Liver (tissue), 9 donors: ENCODE measurements around the gene ONECUT1. TPM values are rescaled to one million over a fixed set of nuclear protein-coding genes. Genes with fewer than 3 reads are reported as not detected.
A peak's percentile ranks its signal among the peaks of the same experiment; 100 is the strongest.

Source experiments
- DNase-seq: peaks from one replicate; pipeline ENCODE4 v3.0.0-alpha.2; 2017; ENCODE audit warnings: low spot score
- H3K27ac ChIP-seq, 2 donors: one replicate each; pipeline ENCODE4 v1.7.0; 2013; ENCODE audit warnings: inconsistent platforms in 2 of 2, low read length in 2 of 2, control low read depth in 1 of 2, low read depth in 1 of 2, mild to moderate bottlenecking in 1 of 2
- H3K27me3 ChIP-seq, 4 donors: one replicate each; pipeline versions ENCODE4 v1.6.1 to v1.7.0; 2013; ENCODE audit warnings: low read length in 3 of 4, inconsistent platforms in 1 of 4, mild to moderate bottlenecking in 1 of 4, moderate library complexity in 1 of 4; ENCODE audit not compliant: control insufficient read depth in 4 of 4, insufficient read depth in 4 of 4
- H3K36me3 ChIP-seq, 4 donors: one replicate each; pipeline versions ENCODE4 v1.6.1 to v1.7.0; 2013; ENCODE audit warnings: low read length in 3 of 4, mild to moderate bottlenecking in 3 of 4, low read depth in 1 of 4, moderate library complexity in 1 of 4; ENCODE audit not compliant: control insufficient read depth in 4 of 4, insufficient read depth in 3 of 4
- H3K4me1 ChIP-seq, 4 donors: one replicate each; pipeline versions ENCODE4 v1.6.1 to v1.7.0; 2013; ENCODE audit warnings: low read length in 3 of 4, mild to moderate bottlenecking in 3 of 4, moderate library complexity in 1 of 4; ENCODE audit not compliant: control insufficient read depth in 4 of 4, insufficient read depth in 4 of 4
- H3K4me3 ChIP-seq, 3 donors: one replicate each; pipeline versions ENCODE4 v1.6.1 to v1.7.0; 2013; ENCODE audit warnings: low read length in 3 of 3, control low read depth in 1 of 3, low read depth in 1 of 3, mild to moderate bottlenecking in 1 of 3
- H3K9ac ChIP-seq, 2 donors: one replicate each; pipeline ENCODE4 v1.7.0; 2013; ENCODE audit warnings: low read length in 2 of 2, mild to moderate bottlenecking in 2 of 2, moderate library complexity in 2 of 2, control low read depth in 1 of 2, low read depth in 1 of 2
- H3K9me3 ChIP-seq, 4 donors: one replicate each; pipeline versions ENCODE4 v1.6.1 to v1.7.0; 2013; ENCODE audit warnings: low read length in 3 of 4; ENCODE audit not compliant: control insufficient read depth in 4 of 4
- ATF3 ChIP-seq: IDR thresholded peaks from 2 replicates; pipeline ENCODE4 v1.6.1; 2016; ENCODE audit warnings: antibody characterized with exemption
- CTCF ChIP-seq: fragments of 150-350 bp; IDR thresholded peaks from 2 replicates; pipeline ENCODE4 v1.5.1; 2017; ENCODE audit warnings: improper control_type of control experiment, low read depth, low read length; ENCODE audit not compliant: missing input control
- EGR1 ChIP-seq, 2 donors: IDR thresholded peaks; 2 replicates each; pipeline ENCODE4 v1.6.1; 2016 to 2018; ENCODE audit warnings: antibody characterized with exemption in 2 of 2, low read depth in 2 of 2
- FOXA1 ChIP-seq: IDR thresholded peaks from 2 replicates; pipeline ENCODE4 v1.6.1; 2016; ENCODE audit warnings: antibody characterized with exemption
- FOXA2 ChIP-seq: IDR thresholded peaks from 2 replicates; pipeline ENCODE4 v1.6.1; 2016; ENCODE audit warnings: antibody characterized with exemption
- HNF4G ChIP-seq: IDR thresholded peaks from 2 replicates; pipeline ENCODE4 v1.6.1; 2016; ENCODE audit warnings: antibody characterized with exemption
- JUND ChIP-seq, 2 donors: IDR thresholded peaks; 2 replicates each; pipeline ENCODE4 v1.6.1; 2016; ENCODE audit warnings: antibody characterized with exemption in 2 of 2
- NR2F2 ChIP-seq: IDR thresholded peaks from 2 replicates; pipeline ENCODE4 v1.6.1; 2016; ENCODE audit warnings: antibody characterized with exemption
- RAD21 ChIP-seq, 2 donors: IDR thresholded peaks; 2 replicates each; pipeline ENCODE4 v1.6.1; 2016; ENCODE audit warnings: antibody characterized with exemption in 2 of 2, mild to moderate bottlenecking in 2 of 2
- REST ChIP-seq: IDR thresholded peaks from 2 replicates; pipeline ENCODE4 v1.6.1; 2016; ENCODE audit warnings: antibody characterized with exemption, mild to moderate bottlenecking
- RXRA ChIP-seq, 2 donors: IDR thresholded peaks; 2 replicates each; pipeline ENCODE4 v1.6.1; 2017 to 2018; ENCODE audit warnings: antibody characterized with exemption in 2 of 2, mild to moderate bottlenecking in 1 of 2
- SP1 ChIP-seq: IDR thresholded peaks from 2 replicates; pipeline ENCODE4 v1.6.1; 2018; ENCODE audit warnings: antibody characterized with exemption, mild to moderate bottlenecking
- TAF1 ChIP-seq: conservative IDR thresholded peaks from 2 replicates; pipeline ENCODE4 v1.6.1; 2016; ENCODE audit warnings: antibody characterized with exemption, mild to moderate bottlenecking
- YY1 ChIP-seq: IDR thresholded peaks from 2 replicates; pipeline ENCODE4 v1.6.1; 2016; ENCODE audit warnings: antibody characterized with exemption, mild to moderate bottlenecking
- ZBTB33 ChIP-seq: IDR thresholded peaks from 2 replicates; pipeline ENCODE4 v1.6.1; 2016; ENCODE audit warnings: antibody characterized with exemption
- WGBS: extraction: QIAGEN DNeasy Blood & Tissue Kit; methylation state at CpG from one replicate; pipeline ENCODE4 v1.1.7; 2013; 5-methylcytosine and 5-hydroxymethylcytosine counted together
- polyA plus RNA-seq, 2 donors: library from polyadenylated mRNA; stranded (reverse) in 1 of 2; unstranded in 1 of 2; fragments of 200-250 nt in 1 of 2; fragments of >200 nt in 1 of 2; fragmentation: Nextera tagmentation in 1 of 2; extraction: Ambion mirVana in 1 of 2; gene quantifications; one replicate each; pipeline versions ENCODE4 v1.2.1 to v1.2.3, GENCODE V29; 2013 to 2015
- total RNA-seq, 2 donors: library from RNA; depleted of rRNA; stranded (reverse); fragments of >200 nt; gene quantifications; one replicate each; pipeline ENCODE4 v1.2.3, GENCODE V29; 2014
- TF ChIP-seq, protein P1 (sequence below): IDR thresholded peaks from 2 replicates; pipeline ENCODE4 v1.6.1; 2016; ENCODE audit warnings: antibody characterized with exemption
- donor health status: healthy.
- donor health status: healthy.
- donor health status: healthy.
- donor health status: healthy.
- donor health status: healthy.

Gene ONECUT1
- total and polyA plus RNA-seq, 4 donors = 7.7 to 51.0 (median 14.8) TPM

GRCh38 chr15:52778457-52778856 lies 11.7 kb downstream of the ONECUT1 start:
- Histone ChIP-seq H3K4me1 (peaks cover 0 to 48% (median 31%) of the 10 kb centered on the region in 4 donors), H3K9me3 (no peaks in the 10 kb centered on the region), H3K27me3 (no peaks in the 10 kb centered on the region), H3K4me3 (no peak overlapping the region), H3K27ac (peak overlapping the region in 1 of 2 donors; percentile 23), H3K36me3 (peaks cover 0 to 11% (median 2%) of the 10 kb centered on the region in 4 donors), H3K9ac (no peak overlapping the region)
- TF ChIP-seq FOXA2 (no peak), CTCF (no peak), NR2F2 (no peak), EGR1 (IDR thresholded peaks at IDR 0.05; ENCODE audit: low read depth in 2 of 2) (no peak), HNF4G (no peak), REST (no peak), FOXA1 (no peak), JUND (IDR thresholded peaks at IDR 0.05) (no peak), RXRA (IDR thresholded peaks at IDR 0.05) (no peak), RAD21 (IDR thresholded peaks at IDR 0.05) (no peak), ZBTB33 (no peak), ATF3 (no peak), SP1 (no peak)
- TF ChIP-seq, protein P1, sequence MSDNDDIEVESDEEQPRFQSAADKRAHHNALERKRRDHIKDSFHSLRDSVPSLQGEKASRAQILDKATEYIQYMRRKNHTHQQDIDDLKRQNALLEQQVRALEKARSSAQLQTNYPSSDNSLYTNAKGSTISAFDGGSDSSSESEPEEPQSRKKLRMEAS = no peak
- 22% methylated on average over 1 of the region's 1 CpG for WGBS
- no peak for DNase-seq

- Histone ChIP-seq H3K4me3 (no peak overlapping the region), H3K27ac (no peak overlapping the region), H3K9me3 (no peaks in the 10 kb centered on the region), H3K9ac (no peak overlapping the region), H3K27me3 (no peaks in the 10 kb centered on the region), H3K36me3 (peaks cover 0 to 17% (median 4%) of the 10 kb centered on the region in 4 donors), H3K4me1 (peaks cover 0 to 15% (median 4%) of the 10 kb centered on the region in 4 donors)
- no peak for DNase-seq
- TF ChIP-seq TAF1 (no peak), FOXA1 (no peak), RAD21 (IDR thresholded peaks at IDR 0.05) (no peak), JUND (IDR thresholded peaks at IDR 0.05) (no peak), SP1 (no peak), REST (no peak), YY1 (no peak), HNF4G (no peak), ATF3 (no peak)
- WGBS = 64% methylated on average over 5 of the region's 5 CpGs
These were observed 17.4 kb downstream of the ONECUT1 start for GRCh38 chr15:52772766-52773165.
